Tibial nerve (tissue), 4 donors: Measurements from ENCODE around the gene FAHD1. TPM values are rescaled to one million over a fixed set of nuclear protein-coding genes. Genes with fewer than 3 reads are reported as not detected.

Source experiments
- DNase-seq, 2 donors: peaks; one replicate each; pipeline ENCODE4 v3.0.0-alpha.2; 2019; ENCODE audit warnings: low spot score in 2 of 2
- H3K27ac ChIP-seq, 4 donors: fragments of 200-600 bp; sonication (generic) in 3 of 4; one replicate each; pipeline ENCODE4 v1.5.1; 2017 to 2019; ENCODE audit warnings: mild to moderate bottlenecking in 1 of 4
- H3K27me3 ChIP-seq, 2 donors: fragments of 200-600 bp; sonication (generic) in 1 of 2; one replicate each; pipeline versions ENCODE4 v1.5.1 to v1.6.0; 2017 to 2019
- H3K36me3 ChIP-seq, 3 donors: fragments of 200-600 bp; sonication (generic); one replicate each; pipeline ENCODE4 v1.5.1; 2018 to 2019
- H3K4me1 ChIP-seq, 4 donors: fragments of 200-600 bp; sonication (generic) in 3 of 4; one replicate each; pipeline ENCODE4 v1.5.1; 2017 to 2019
- H3K4me3 ChIP-seq, 4 donors: fragments of 200-600 bp; sonication (generic) in 3 of 4; one replicate each; pipeline ENCODE4 v1.5.1; 2017 to 2019; ENCODE audit warnings: mild to moderate bottlenecking in 1 of 4, moderate library complexity in 1 of 4
- H3K9me3 ChIP-seq, 4 donors: fragments of 200-600 bp; sonication (generic) in 3 of 4; one replicate each; pipeline ENCODE4 v1.5.1; 2017 to 2019
- EP300 ChIP-seq, 2 donors: sonication (generic); formaldehyde crosslinking; IDR thresholded peaks; one replicate each; pipeline ENCODE4 v1.6.1; 2017; ENCODE audit warnings: antibody characterized with exemption in 2 of 2, mild to moderate bottlenecking in 1 of 2
- POLR2A ChIP-seq, 2 donors: fragments of 450-650 bp; IDR thresholded peaks; one replicate each; pipeline ENCODE4 v1.6.1; 2017; ENCODE audit warnings: antibody characterized with exemption in 2 of 2, mild to moderate bottlenecking in 2 of 2, moderate library complexity in 2 of 2
- WGBS, 2 donors: methylation state at CpG; one replicate each; pipeline ENCODE4 v1.1.5; 2018; 5-methylcytosine and 5-hydroxymethylcytosine counted together
- total RNA-seq, 4 donors: library from RNA; depleted of rRNA; stranded (reverse); fragments of >200 nt; gene quantifications; one replicate each; pipeline ENCODE4 v1.1.0, GENCODE V29; 2016
- TF ChIP-seq, protein P1 (sequence below), 5 experiments: fragments of 200-600 bp in 3 of 5; fragments of 450-650 bp in 2 of 5; sonication (generic) in 3 of 5; IDR thresholded peaks; one replicate each; pipeline ENCODE4 v1.5.1; 2016 to 2019; ENCODE audit warnings: antibody characterized with exemption in 5 of 5, mild to moderate bottlenecking in 3 of 5, moderate library complexity in 2 of 5

FAHD1 gene
- total RNA-seq, 4 donors from 2014 or later, result 17.5 to 44.1 (median 33.7) TPM

DNA sequence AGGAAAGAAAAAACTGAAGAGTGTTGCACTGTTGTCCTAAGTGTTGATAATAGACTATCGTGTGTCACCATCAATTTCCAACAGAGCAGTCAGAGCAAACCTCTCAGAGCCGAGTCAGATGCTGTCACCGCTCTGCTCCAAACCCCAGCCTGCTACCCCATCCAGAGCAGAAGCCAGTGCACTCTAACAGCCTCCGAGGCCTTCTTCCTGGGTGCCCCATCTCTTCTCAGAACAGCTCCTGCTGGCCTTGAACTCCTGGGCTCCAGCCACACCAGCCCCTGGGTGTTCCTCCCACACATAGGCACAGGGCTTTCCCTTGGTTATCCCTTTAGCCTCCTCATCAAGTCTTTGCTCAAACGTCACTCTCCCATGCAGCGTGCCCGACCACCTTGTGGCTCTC, 24.0 kb downstream of the FAHD1 start:
- WGBS, 2 donors, result 78 to 80% methylated on average over 7 of the region's 7 CpGs
- H3K9me3 ChIP-seq, result no peaks in the 10 kb centered on the region

DNA sequence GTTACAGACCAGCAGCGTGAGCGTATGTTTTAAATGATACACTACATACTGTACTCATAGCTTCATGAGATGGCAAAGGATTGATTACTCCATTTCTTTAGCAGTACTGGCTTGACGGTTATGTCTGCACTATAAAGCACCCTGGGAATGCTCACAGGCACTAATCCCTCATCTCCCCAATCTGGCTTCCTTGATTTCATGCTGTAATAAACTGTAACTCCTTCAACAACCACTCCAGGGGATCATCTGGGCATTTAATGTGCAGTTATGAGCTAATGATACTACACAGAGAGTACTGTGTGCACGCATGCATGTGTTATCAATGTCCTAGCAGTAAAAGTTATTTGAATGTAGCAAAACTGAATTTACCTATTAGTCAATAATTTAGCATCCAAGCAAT, 24.8 kb downstream of the FAHD1 start:
- Histone ChIP-seq H3K27ac (no peak overlapping the region), H3K4me1 (no peaks in the 10 kb centered on the region), H3K27me3 (peaks cover 0 to 24% of the 10 kb centered on the region in 2 donors), H3K9me3 (no peaks in the 10 kb centered on the region), H3K36me3 (no peaks in the 10 kb centered on the region), H3K4me3 (no peak overlapping the region)
- WGBS, 2 donors, result 62 to 75% methylated on average over 4 of the region's 4 CpGs
- DNase-seq, result no peak
- TF ChIP-seq EP300 (IDR thresholded peaks at IDR 0.05) (no peak), POLR2A (IDR thresholded peaks at IDR 0.05) (no peak)
- TF ChIP-seq, protein P1, sequence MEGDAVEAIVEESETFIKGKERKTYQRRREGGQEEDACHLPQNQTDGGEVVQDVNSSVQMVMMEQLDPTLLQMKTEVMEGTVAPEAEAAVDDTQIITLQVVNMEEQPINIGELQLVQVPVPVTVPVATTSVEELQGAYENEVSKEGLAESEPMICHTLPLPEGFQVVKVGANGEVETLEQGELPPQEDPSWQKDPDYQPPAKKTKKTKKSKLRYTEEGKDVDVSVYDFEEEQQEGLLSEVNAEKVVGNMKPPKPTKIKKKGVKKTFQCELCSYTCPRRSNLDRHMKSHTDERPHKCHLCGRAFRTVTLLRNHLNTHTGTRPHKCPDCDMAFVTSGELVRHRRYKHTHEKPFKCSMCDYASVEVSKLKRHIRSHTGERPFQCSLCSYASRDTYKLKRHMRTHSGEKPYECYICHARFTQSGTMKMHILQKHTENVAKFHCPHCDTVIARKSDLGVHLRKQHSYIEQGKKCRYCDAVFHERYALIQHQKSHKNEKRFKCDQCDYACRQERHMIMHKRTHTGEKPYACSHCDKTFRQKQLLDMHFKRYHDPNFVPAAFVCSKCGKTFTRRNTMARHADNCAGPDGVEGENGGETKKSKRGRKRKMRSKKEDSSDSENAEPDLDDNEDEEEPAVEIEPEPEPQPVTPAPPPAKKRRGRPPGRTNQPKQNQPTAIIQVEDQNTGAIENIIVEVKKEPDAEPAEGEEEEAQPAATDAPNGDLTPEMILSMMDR (IDR thresholded peaks at IDR 0.05), result no peak

More for the DNA sequence above, 24.0 kb downstream of the FAHD1 start:
- Histone ChIP-seq H3K36me3 (no peaks in the 10 kb centered on the region), H3K27me3 (peaks cover 0 to 18% of the 10 kb centered on the region in 2 donors), H3K4me3 (no peak overlapping the region), H3K4me1 (no peaks in the 10 kb centered on the region), H3K27ac (no peak overlapping the region)
- TF ChIP-seq POLR2A (IDR thresholded peaks at IDR 0.05) (no peak), EP300 (IDR thresholded peaks at IDR 0.05) (no peak)
- TF ChIP-seq, protein P1 (IDR thresholded peaks at IDR 0.05), result no peak
- no peak for DNase-seq

DNA sequence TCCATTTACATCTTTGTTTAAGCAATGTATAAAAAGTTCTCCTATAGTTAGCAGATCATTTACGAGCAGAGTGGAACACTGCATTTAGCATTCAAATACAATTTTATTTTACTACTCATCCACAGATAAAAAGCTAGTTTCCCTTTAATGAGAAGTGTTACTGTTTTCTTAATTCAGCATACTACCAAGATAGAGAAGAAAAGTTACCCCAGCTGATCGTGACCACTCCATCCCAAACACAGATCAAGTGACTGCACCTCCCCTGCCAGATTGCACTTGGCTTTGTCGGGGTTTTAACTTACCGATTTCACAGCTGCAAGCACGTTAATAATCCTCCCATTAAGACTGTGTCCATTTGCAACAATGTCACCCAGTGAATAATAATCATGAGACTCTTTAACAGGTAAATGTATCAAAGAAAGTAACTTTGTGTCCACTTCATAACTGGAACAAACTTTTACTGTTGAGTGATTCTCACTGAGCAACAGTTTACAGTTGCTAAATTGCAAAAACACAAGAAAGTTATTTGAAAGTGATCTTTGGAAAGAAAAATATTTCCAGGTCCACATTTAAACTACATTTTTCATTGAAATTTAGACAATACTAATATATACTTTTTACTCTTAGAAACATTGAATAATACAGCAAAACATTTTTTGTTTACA, 30.6 kb downstream of the FAHD1 start:
- WGBS, 2 donors, result 29 to 38% methylated on average over 5 of the region's 5 CpGs
- DNase-seq, result no peak
- peaks cover 0 to 71% of the 10 kb centered on the region in 2 donors for H3K27me3 ChIP-seq

DNA sequence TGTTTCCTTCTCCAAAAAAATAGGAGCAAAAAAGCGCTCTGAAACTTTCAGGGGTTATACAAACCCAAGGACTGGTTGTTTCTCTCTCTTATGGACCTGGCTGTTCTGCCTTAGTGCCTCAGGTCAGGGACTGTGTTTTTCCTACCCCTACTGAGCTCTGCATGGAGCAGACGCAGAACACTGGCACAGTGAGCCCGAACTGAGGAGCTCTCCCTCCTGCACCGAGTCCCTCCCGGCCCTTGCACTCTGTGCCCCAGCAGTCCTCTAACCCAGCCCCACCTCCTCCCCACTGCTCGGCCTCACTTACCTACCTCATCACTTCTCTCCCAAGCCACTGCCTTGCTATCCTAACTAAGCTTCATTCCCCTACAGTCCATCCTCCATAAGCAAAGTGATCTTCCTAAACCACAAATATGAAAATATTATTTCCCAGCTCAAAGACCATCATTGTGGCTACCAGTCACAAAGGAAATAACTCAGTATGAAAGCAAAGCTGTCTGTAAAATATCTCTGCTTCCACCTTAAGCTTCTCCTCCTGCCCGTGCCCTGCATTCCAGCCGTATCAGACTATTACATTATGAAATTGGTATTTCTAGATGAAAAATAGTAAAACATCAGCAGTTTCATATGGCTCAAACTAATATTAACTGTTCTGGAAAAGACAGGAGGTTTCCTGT, 31.3 kb downstream of the FAHD1 start:
- TF ChIP-seq, protein P1 (IDR thresholded peaks at IDR 0.05), result no peak
- TF ChIP-seq EP300 (IDR thresholded peaks at IDR 0.05) (no peak), POLR2A (IDR thresholded peaks at IDR 0.05) (no peak)
- H3K4me1 ChIP-seq, result no peaks in the 10 kb centered on the region
- no peaks in the 10 kb centered on the region for H3K9me3 ChIP-seq
- peaks cover 0 to 77% of the 10 kb centered on the region in 2 donors for H3K27me3 ChIP-seq
- H3K27ac ChIP-seq, result no peak overlapping the region
- no peak for DNase-seq
- no peaks in the 10 kb centered on the region for H3K36me3 ChIP-seq
- WGBS, 2 donors, result 17 to 20% methylated on average over 8 of the region's 8 CpGs
- H3K4me3 ChIP-seq, result no peak overlapping the region

More for the DNA sequence above, 30.6 kb downstream of the FAHD1 start:
- TF ChIP-seq, protein P1 (IDR thresholded peaks at IDR 0.05), result no peak
- TF ChIP-seq EP300 (IDR thresholded peaks at IDR 0.05) (no peak), POLR2A (IDR thresholded peaks at IDR 0.05) (no peak)
- Histone ChIP-seq H3K9me3 (no peaks in the 10 kb centered on the region), H3K4me1 (no peaks in the 10 kb centered on the region), H3K36me3 (no peaks in the 10 kb centered on the region), H3K27ac (no peak overlapping the region), H3K4me3 (no peak overlapping the region)

DNA sequence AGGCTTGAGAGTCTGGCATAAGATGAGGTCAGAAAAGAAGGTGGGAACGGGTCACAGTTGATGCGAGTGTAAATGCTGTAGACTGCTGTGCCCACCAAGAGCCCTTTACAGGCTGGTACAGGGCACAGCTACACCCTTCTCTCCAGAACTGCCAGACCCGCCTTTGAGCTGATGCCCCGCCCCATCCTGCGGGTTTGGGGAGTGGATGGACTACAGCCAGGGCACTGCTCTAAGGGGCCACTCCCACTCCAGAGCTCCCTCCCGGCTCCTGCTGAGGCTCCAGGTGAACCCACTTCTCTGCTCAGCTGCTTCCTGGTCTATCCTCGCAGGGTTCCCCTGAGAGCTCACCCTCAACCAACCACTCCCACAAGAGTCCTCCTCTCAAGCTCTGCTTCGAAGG, 32.6 kb downstream of the FAHD1 start:
- H3K27me3 ChIP-seq, result peaks cover 0 to 77% of the 10 kb centered on the region in 2 donors
- H3K36me3 ChIP-seq, result no peaks in the 10 kb centered on the region
- no peaks in the 10 kb centered on the region for H3K9me3 ChIP-seq
- TF ChIP-seq, protein P1 (IDR thresholded peaks at IDR 0.05), result no peak
- TF ChIP-seq POLR2A (IDR thresholded peaks at IDR 0.05) (no peak), EP300 (IDR thresholded peaks at IDR 0.05) (no peak)
- no peak overlapping the region for H3K4me3 ChIP-seq
- DNase-seq, result no peak
- 26 to 30% methylated on average over 8 of the region's 8 CpGs for WGBS, 2 donors
- H3K27ac ChIP-seq, result no peak overlapping the region
- H3K4me1 ChIP-seq, result no peaks in the 10 kb centered on the region
